HG03354 (cell line): Measurements from ENCODE around the gene PAX7.
"Not testable (repeated sequence)": the region's sequence is repeated elsewhere in the genome, so short reads cannot be mapped to it uniquely, and the experiment has no call there.

Experiments
- ATAC-seq: cut with Tn5 transposase; IDR thresholded peaks from one replicate; pipeline ENCODE4 v1.9.1; 2021; ENCODE audit warnings: mild to moderate bottlenecking; ENCODE audit not compliant: unreplicated experiment, poor library complexity, severe bottlenecking

The PAX7 gene

DNA sequence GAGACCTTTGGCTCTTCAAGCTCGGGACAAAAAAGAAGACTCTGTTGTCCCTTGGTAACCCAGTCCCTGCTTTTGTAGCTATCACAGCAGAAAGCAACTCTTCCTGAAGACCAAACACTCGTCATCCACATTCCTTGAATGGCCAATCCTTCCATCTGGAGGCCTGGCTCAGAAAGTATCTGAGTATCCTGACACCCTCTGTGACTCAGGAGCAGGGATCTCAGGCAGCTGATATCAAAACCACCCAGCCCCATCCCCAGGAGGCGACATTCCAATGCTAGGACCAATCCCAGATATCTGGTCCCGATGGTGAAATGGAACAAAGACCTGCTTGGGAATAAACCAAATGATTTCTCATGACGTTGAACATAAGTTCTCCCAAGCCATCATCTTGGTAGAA, 116.3 kb downstream of the PAX7 start:
- no peak for ATAC-seq

DNA sequence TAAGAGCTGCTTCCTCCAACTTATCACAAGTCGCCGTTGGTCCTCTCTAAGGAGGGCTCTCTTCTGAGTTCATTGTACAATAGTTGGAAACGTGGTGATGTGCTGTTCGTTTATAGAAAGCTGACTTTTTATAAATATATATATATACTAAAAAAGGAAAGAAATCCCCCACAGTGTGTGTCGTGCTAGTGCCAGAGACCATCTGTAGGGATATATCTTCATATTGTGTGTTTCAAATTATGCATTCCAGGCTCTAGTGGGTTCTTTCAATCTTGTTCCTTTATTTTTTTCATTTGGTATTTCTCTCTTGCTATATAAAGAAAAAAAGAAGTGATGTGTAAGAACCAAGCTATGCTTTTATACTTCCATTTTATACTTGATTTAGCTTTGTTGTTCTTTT, 117.0 kb downstream of the PAX7 start:
- ATAC-seq, result no peak

DNA sequence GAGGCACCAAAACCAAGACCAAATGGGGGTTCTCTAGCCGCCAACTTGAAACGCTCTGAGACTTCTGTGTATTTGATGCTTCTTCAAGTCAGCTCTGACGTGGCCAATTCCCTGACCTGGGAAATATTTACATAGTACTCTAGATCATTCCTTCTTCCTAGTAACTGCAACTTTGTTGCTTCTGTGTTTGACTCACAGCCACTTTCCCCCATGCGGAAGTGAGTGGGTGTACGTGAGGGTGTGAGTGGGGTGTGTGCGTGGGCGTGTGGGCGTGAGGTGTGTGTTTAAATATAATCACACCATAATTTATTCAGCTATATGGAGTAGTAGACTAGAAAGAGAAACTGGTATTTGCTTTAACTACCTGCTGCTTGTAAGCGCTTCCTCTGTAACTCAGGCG, 117.8 kb downstream of the PAX7 start:
- ATAC-seq, result no peak

DNA sequence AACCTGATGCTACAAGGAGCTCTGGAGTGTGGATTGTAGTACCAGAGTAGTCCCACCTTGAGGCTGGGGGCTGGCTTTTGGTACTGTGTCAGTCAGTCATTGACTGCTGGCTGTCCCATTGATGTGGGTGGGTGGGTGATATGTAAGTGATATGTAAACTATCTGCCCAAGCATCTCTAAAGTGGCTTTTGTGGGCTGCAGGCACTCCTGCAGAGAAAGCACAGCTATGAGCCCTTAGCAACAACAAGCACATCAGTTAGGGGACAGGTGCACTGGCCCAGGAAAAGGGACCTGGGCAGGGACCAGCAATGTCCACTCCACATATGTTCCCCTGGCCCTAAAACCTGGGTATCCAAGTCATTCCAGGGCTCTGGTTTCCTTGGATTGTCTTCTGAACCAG, 118.9 kb downstream of the PAX7 start:
- ATAC-seq, result no peak

DNA sequence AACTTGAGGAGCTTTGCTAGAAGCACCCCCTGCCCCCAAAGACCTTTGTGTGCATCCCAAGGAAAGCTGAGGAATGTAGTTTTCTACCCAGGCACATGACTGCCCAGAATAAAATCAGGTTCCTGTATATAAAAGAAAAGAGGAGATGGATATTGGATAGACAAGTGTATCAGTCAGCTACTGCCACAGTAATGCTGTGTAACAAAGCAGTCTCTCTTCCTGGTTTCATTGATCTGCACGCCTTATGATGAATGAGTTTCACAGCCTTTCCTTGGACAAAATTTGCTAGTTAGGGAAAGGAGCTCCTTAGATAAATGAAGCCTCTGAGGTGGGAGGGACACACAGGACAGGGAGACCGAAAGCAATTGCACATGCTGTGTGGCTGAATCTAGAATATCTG, 120.0 kb downstream of the PAX7 start:
- ATAC-seq, result no peak

DNA sequence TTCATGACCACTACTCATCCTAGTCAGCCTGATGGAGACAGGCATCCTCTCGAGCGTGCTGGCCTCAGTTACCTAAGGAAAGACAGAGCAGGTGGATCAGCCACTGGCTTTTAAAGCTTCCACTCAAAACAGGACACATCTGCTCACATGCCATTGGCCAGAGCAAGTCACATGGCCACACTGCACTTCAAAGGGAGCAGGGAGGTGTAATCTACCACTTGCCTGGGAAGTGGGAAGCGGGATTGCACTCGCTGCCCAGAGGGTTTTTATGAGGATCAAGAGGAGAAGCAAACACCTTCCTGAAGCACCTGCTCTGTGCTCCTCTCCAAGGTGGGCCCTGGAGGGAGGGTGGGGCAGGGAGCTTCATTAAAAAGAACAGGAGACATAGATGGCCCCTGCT, 120.8 kb downstream of the PAX7 start:
- no peak for ATAC-seq

DNA sequence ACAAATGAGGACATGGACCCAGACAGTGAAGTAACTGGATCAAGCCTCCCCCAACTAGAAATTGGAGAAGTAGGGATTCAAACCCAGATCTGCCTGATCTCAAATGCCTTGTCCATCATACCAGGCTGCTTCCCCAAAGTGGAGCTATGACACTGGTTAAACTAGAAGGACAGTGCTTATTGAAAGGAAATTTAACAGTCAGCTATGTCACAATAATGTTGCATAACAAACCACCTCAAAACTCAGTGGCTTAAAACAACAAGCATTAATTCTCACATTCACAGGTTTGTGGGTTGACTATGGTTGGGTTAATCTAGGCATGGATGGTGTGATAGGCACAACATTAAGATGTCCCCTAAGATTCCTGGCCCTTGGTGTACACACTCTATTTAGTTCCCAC, 121.8 kb downstream of the PAX7 start:
- no peak for ATAC-seq

DNA sequence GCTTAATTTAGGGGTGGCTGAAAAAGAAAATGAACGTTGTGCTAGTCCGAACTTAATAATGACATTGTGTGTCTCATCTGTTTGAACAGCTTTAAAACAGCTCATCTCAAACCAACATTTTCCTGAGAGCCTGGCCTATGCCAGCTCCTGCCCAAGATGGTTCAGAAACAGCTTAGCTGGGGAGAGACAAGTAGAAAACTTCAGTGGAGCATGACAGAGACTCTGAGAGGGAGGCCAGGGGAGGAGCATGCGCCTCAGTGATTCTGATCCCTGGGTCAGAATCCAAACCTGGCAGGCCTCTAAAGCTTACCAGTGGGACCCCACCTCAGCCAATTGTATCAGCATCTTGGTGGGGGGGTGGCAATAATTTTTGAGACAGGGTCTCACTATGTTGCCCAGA, 129.5 kb downstream of the PAX7 start:
- no peak for ATAC-seq

DNA sequence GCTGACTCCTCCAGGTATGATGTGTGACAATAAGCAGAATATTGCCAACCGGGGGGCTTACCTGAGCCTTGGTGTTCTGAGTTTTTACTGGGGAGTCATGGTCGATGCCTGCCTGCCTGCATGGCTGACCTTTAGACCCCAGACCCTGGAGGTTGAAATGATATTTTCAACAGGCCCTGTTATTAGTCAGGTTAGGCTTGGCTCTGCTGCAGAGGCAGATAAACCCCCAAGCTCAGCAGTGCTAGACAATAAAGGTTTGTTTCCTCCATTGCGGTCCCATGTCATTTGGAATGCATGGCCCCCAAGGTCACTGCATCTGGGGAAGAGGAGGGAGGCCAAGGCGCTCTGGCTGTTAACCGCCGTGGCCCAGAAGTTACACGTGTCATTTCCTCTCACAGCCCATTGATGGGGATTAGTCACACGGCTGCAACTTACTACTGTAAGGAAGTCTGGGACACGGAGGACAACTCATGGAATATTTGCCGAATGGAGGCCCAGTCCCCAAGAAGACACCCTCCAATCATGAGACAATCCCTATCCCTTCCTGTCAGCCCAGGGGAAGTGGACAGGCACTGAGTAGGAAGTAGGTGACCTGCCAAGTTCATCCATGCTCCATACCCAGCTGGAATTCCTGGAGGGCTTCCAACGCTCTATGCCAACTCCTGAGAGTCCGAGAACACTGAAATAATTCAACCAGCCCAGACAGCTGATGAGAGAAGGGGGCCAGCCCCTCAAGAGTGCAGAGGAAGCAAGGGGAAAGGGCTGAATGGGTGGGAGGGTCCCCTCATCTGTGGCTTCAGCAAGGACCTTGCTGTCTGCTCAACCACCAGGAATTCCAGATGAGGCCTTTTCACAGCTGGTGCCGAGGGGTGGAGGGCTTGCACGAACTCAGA, 131.5 kb downstream of the PAX7 start:
- ATAC-seq, result no peak

DNA sequence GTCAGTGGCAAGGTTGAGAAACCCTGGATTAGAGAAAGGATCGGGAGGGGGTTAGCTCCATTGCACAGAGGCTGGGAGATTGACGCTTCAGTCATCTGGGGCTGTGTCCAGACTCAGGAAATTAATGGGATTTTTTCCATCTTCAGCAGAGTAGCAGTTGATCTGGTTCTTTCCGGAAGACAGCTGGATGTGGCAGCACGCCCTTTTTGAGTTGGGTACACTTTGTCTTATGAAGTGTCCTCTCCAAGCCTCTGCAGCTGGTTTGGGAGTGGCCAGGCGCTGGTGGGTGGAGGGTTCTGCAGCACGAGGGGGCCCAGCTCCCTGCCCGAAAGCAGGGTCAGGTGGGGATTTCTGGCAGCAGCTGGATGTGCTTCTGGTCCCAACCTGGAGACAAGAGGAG, 133.7 kb downstream of the PAX7 start:
- no peak for ATAC-seq

DNA sequence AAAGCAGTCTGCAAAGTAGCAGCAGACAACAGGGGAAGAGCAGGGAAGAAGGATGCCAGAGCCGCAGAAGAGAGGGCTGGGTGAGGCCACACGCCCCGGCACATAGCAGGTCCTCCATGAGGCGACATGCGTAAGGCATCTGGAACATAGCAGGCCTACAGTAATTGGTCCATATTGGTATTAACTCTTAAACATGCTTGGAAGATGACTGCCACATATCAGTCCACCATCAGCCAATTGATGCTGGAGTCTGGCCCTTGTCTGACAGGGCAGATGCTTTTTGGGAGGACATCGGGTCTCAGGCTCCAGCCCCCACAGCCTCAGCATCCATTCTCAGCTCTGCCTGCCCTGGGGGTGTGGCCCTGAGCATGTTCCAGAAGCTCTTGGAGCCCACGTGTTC, 135.1 kb downstream of the PAX7 start:
- no peak for ATAC-seq

DNA sequence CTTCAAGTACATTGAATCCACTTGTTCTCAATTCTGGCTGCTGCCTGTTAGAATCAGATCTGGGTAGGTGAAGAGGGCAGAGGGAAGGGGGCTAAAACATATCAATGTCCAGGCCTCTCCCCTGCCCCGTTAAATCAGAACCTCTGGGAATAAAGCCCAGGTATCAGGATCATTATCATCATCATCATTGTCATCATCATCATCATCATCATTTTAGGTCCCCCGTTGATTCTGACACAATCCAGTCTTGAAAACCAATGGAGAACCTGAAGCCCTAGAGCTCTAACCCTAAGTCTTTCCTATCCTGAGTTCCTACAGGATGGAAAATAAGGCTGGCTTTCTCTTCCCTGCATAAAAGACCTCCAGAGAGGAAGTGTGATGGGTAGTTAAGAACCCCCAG, 135.7 kb downstream of the PAX7 start:
- no peak for ATAC-seq

DNA sequence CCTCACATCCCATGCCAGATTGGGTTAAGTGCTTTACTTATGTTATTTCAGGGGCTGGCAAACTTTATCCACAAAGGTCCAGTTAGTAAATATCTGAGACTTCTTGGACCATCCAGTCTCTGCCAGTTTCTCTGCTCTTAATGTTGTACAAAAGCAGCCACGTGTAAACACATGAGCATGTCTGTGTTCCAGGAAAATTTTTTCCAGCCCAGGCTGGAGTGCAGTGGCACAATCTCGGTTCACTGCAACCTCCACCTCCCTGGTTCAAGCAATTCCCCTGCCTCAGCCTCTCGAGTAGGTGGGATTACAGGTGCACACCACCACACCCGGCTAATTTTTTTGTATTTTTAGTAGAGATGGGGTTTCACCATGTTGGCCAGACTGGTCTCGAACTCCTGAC, 136.9 kb downstream of the PAX7 start:
- not testable (repeated sequence) for ATAC-seq

DNA sequence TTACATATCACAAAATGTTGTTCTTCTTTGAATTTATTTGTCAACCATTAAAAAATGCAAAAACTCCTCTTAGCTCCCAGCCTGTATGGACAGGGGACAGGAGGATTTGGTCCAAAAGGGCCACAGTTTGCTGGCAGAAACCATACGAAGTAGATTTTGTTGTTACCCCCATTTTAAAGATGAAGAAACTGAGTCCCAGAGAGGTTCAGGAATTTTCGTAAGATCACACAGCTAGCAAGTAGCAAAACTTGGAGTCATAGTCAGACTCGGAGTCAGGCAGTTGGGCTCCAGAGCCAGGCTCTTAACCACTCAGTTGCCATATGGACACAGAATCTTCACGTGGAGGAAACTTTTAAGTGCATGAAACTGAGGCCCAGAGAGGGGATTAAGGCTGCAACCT, 137.4 kb downstream of the PAX7 start:
- no peak for ATAC-seq

DNA sequence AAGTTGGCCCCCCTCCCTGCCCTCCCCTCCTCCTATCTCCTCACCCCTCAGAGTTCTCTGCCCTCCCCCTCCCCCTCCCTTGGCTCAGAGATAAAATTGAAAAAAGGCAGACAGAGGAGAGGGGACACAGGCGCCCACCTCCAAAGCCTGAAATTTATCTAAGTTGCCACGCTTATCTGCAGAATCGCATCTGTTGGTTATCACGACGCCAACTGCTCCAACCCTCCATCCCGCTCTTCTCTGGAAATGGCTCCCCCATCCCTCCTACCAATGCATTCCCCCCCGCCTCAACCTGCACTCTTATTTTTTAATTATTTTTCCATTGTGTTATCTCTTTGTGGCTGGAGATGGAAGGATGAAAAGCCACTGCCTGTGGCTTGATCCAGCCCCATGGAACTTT, 138.5 kb downstream of the PAX7 start:
- ATAC-seq, result no peak

DNA sequence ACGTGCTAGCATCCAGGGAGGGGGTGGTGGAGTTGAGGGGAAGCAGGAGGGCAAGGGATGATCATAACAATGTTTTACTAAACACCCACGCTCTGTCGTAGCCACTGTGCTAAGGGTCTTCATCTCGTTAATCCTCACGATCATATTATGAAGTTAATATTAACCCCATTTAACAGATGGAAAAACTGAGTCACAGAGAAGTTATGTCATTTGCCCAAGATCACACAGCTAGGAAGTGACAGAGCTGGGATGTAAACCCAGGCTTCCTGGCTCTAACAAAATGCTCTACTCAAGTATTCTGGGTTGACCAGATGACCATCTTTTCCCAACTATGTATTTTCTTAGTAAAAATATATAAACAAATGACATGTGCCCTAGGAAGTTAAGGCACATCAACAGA, 140.2 kb downstream of the PAX7 start:
- no peak for ATAC-seq

DNA sequence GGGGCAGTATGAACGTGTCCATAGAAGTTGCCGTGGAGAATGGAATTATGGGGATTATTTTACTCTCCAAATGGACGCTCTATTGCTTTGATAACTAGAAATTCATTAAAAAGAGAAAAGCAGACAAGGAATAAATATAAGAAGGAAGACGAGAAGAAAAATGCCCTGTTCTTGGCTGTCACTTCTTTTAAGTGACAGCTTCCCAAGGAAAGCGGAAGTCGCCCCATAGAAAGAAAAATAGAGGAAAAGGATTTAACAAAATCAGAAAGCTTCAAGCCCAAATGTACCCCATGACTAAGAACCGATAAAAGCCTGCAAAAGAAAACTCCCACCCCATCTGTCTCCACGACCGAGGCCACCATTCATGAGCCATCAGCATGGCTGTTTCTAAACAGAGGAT, 143.1 kb downstream of the PAX7 start:
- ATAC-seq, result no peak

DNA sequence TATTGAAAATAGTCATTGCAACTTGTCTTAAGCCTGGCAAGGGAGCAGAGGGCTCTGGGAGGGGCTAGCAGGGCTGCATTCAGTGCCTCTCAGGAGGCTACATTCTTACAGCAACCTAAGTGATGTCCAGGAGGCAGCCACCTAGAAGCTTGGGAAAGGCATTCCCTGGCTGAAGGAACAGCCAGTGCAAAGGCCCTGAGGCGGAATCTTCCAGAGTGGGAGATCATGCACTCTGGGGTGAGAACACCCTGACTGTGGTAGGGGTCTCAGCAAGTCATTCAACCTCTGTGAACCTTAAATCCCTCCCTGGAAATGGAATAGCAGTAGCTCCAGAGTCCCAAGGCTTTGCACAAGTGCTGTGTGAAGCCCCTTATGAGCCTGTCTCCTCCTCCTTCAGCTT, 144.7 kb downstream of the PAX7 start:
- no peak for ATAC-seq

DNA sequence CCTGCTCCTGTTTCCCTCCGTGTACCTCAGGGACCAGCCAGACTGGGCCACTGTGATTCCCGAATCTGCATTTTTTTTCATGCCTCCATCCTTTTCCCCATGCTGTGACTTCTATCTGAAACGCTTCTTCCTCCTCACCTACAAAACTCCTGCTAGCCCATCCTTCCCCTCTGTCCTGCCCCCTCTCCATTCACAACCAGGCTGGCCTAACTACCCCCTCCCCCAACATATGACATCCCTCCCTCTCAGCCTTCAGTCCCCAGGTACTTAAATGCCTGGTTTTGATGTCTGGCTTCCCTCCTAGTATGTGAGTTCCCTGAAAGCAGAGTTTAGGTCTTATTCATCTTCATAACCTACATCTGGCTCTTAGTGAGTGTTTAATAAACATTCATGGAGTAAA, 146.1 kb downstream of the PAX7 start:
- ATAC-seq, result no peak

DNA sequence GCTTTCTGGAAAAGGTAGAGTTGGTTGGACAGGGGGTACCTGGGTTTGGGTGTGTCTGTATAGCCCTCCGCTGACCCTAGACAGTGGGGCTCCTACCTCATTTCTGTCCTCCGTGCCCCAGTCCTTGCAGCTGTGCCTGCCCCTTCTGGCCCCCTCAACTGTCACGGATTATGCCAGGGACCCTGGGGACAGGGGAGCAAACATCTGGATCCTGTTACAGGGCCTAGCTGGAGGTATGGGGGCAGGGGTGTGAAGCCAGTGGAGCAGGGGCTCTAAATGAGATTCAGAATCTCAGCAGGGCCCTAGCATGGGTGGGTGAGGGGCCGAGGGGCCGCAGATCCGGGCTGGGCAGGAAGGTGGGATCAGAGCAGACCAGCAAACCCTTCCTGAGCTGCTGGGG, 147.8 kb downstream of the PAX7 start:
- no peak for ATAC-seq

DNA sequence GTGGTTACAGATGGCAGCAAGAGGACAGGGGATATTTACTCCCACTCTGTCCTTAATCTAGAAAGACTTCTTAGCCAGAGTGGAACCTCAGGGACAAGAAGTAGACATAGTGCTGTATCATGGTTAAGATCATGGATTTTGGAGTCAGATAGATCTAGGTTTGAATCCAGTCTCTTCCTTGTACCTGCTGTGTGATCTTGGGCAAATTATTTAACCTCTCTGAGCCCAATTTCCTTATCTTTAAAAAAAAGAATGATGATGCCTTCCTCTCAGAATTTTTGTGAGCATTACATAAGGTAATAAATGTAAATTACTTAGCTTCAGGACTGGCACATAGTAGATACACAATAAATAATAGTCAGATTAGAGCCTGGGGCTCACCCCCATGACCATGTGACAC, 150.4 kb downstream of the PAX7 start:
- ATAC-seq, result no peak
